GM23338 (cell line): ENCODE data around the gene MICAL2. TPM values are rescaled to one million over a fixed set of nuclear protein-coding genes. Genes with fewer than 3 reads are reported as not detected.

ENCODE experiments used
- ATAC-seq: fragments of 200-7000 bp; cut with Tn5 transposase; 3 replicates; pipeline ENCODE4 v1.9.1; 2020
- DNase-seq: peaks from one replicate; pipeline ENCODE4 v3.0.0-alpha.2; 2015; ENCODE audit warnings: low spot score
- H2AFZ ChIP-seq: fragments of 200-600 bp; sonication (generic); 2 replicates; pipeline ENCODE4 v1.8.0; 2016; ENCODE audit warnings: antibody characterized with exemption, mild to moderate bottlenecking, moderate library complexity
- H3F3A ChIP-seq: fragments of 200-600 bp; sonication (generic); replicated peaks from 2 replicates; pipeline ENCODE4 v1.8.0; 2017; ENCODE audit warnings: antibody characterized with exemption, mixed run types, low read depth
- H3K27ac ChIP-seq: fragments of 200-600 bp; sonication (generic); 2 replicates; pipeline ENCODE4 v1.6.1; 2016; ENCODE audit warnings: low read depth
- H3K27me3 ChIP-seq: fragments of 200-600 bp; sonication (generic); 2 replicates; pipeline ENCODE4 v1.8.0; 2016; ENCODE audit warnings: mild to moderate bottlenecking, mixed run types, moderate library complexity; ENCODE audit not compliant: insufficient read depth
- H3K36me3 ChIP-seq: fragments of 200-600 bp; sonication (generic); 2 replicates; pipeline ENCODE4 v1.8.0; 2016; ENCODE audit warnings: mild to moderate bottlenecking; ENCODE audit not compliant: insufficient read depth
- H3K4me1 ChIP-seq: fragments of 200-600 bp; sonication (generic); 2 replicates; pipeline ENCODE4 v1.8.0; 2016; ENCODE audit warnings: mild to moderate bottlenecking, moderate library complexity; ENCODE audit not compliant: insufficient read depth
- H3K4me2 ChIP-seq: fragments of 200-600 bp; sonication (generic); 2 replicates; pipeline ENCODE4 v1.7.1; 2017; ENCODE audit warnings: mixed run types
- H3K4me3 ChIP-seq: fragments of 200-600 bp; sonication (generic); 2 replicates; pipeline ENCODE4 v1.6.1; 2016; ENCODE audit warnings: mixed run types
- H3K79me2 ChIP-seq: fragments of 200-600 bp; sonication (generic); replicated peaks from 2 replicates; pipeline ENCODE4 v1.8.0; 2017; ENCODE audit warnings: mild to moderate bottlenecking; ENCODE audit not compliant: insufficient read depth
- H3K9me2 ChIP-seq: fragments of 200-600 bp; sonication (generic); 2 replicates; pipeline ENCODE4 v1.8.0; 2017; ENCODE audit not compliant: insufficient read depth
- H4K20me1 ChIP-seq: fragments of 200-600 bp; sonication (generic); replicated peaks from 2 replicates; pipeline ENCODE4 v1.8.0; 2017; ENCODE audit warnings: mild to moderate bottlenecking; ENCODE audit not compliant: insufficient read depth
- H3K27ac Mint-ChIP-seq: 2 replicates; pipeline ENCODE4 v1.8.0; 2020; ENCODE audit warnings: inconsistent platforms, mild to moderate bottlenecking, moderate library complexity, mixed read lengths
- H3K27me3 Mint-ChIP-seq: 3 replicates; pipeline ENCODE4 v1.8.0; 2022; ENCODE audit warnings: low read depth, mild to moderate bottlenecking, moderate library complexity, mixed read lengths, inconsistent platforms; ENCODE audit not compliant: insufficient read depth, poor library complexity
- H3K36me3 Mint-ChIP-seq: 3 replicates; pipeline ENCODE4 v1.8.0; 2021; ENCODE audit warnings: low read depth, mild to moderate bottlenecking, inconsistent platforms, moderate library complexity, mixed read lengths
- H3K4me1 Mint-ChIP-seq: 3 replicates; pipeline ENCODE4 v1.8.0; 2020; ENCODE audit warnings: mild to moderate bottlenecking, inconsistent platforms, mixed read lengths
- H3K4me3 Mint-ChIP-seq: 3 replicates; pipeline ENCODE4 v1.8.0; 2021; ENCODE audit warnings: moderate library complexity, mild to moderate bottlenecking, inconsistent platforms, mixed read lengths
- H3K9me3 Mint-ChIP-seq: 3 replicates; pipeline ENCODE4 v1.8.0; 2020; ENCODE audit warnings: moderate library complexity, mild to moderate bottlenecking, inconsistent platforms, mixed read lengths
- EZH2 ChIP-seq: fragments of 200-600 bp; sonication (generic); IDR thresholded peaks from one replicate; pipeline ENCODE4 v1.8.0; 2017; ENCODE audit warnings: antibody characterized with exemption, mild to moderate bottlenecking, low read depth; ENCODE audit not compliant: unreplicated experiment
- NANOG ChIP-seq: IDR thresholded peaks from 2 replicates; pipeline ENCODE4 v1.6.1; 2016; ENCODE audit warnings: antibody characterized with exemption, borderline replicate concordance
- ZNF114 ChIP-seq: fragments of 250-450 bp; sonication (Bioruptor Pico); IDR thresholded peaks from 2 replicates; pipeline ENCODE4 v1.5.0; 2020; ENCODE audit warnings: mild to moderate bottlenecking, moderate library complexity
- ZNF331 ChIP-seq: fragments of 250-450 bp; sonication (Bioruptor Pico); IDR thresholded peaks from 2 replicates; pipeline ENCODE4 v1.5.0; 2020; ENCODE audit warnings: low read depth, mild to moderate bottlenecking, moderate library complexity
- polyA plus RNA-seq: library from polyadenylated mRNA; unstranded; fragments of >200 nt; fragmentation: Nextera tagmentation; extraction: Ambion mirVana; gene quantifications from 2 replicates; pipeline ENCODE4 v1.2.1, GENCODE V29; 2016
- total RNA-seq: library from RNA; depleted of rRNA; stranded (reverse); fragments of >200 nt; shearing (Covaris generic); gene quantifications from 2 replicates; pipeline ENCODE4 v1.2.3, GENCODE V29; 2014
- TF ChIP-seq, protein P1 (sequence below), 2 experiments: fragments of 200-600 bp in 1 of 2; sonication (generic) in 1 of 2; conservative IDR thresholded peaks; 2 replicates each; pipeline versions ENCODE4 v1.5.1 to v1.6.1; 2016 to 2017; ENCODE audit warnings: antibody characterized with exemption in 2 of 2, low read depth in 2 of 2, mild to moderate bottlenecking in 2 of 2, moderate library complexity in 1 of 2
- TF ChIP-seq, protein P2 (sequence below): IDR thresholded peaks from one replicate; pipeline ENCODE4 v1.6.1; 2018; ENCODE audit warnings: antibody characterized with exemption; ENCODE audit not compliant: unreplicated experiment

Gene MICAL2
- total and polyA plus RNA-seq, 2 experiments from 2014 or later: 0.66 to 1.4 TPM

DNA sequence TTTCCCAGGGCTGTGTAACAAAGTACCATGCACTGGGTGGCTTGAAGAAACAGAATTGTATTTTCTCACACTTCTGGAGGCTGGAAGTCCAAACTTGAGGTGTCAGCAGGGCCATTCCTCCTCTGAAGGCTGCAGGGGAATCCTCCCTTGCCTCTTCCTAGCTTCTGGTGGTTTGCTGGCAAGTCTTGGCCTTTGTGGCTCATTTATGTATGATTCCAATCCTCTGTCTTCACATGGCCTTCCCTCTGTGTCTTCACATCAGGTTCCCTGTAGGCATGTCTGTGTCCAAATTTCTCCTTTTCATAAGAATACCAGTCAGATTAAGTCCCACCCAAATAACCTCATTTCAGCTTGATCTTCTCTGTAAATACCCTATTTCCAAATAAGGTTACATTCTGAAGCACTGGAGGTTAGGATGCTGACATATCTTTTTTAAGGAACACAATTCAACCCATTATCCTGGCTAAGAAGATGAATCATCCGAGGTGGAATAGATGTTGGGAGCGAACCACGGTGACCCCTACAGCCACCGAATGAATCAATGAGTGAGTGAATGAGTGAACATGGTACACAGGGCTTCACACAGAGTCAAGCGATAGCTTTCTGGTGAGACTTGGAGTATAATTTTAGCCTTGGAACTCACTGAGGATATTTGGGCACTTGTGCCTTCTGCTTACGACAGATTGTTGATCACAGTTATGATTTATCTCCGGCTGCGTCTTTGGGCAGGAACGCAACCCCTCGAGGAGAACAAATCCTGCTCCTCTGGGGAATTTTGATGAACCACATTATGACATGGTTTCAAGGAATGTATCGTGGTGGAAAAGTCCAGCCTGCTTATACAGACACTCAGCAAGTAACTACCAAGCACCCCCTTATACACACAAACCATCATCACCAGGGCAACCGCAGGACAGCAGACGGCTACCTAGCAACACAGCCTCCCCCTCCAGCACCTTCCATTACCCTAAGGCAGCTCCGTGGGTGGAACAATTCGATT is 34.3 kb upstream of the MICAL2 start:
- no peaks in the 10 kb centered on the region for H3F3A ChIP-seq
- H3K79me2 ChIP-seq: no peaks in the 10 kb centered on the region
- Mint-ChIP-seq H3K36me3 (no peaks in the 10 kb centered on the region), H3K27ac (no peak overlapping the region), H3K4me1 (peaks cover 3% of the 10 kb centered on the region; the same call in 1 of the 3 replicates), H3K9me3 (no peaks in the 10 kb centered on the region), H3K4me3 (no peak overlapping the region), H3K27me3 (peaks cover 4% of the 10 kb centered on the region)
- H2AFZ ChIP-seq: no peak overlapping the region
- no peaks in the 10 kb centered on the region for H3K4me1 ChIP-seq
- no peak overlapping the region for H3K4me3 ChIP-seq
- H3K9me2 ChIP-seq: no peaks in the 10 kb centered on the region
- TF ChIP-seq, protein P1, sequence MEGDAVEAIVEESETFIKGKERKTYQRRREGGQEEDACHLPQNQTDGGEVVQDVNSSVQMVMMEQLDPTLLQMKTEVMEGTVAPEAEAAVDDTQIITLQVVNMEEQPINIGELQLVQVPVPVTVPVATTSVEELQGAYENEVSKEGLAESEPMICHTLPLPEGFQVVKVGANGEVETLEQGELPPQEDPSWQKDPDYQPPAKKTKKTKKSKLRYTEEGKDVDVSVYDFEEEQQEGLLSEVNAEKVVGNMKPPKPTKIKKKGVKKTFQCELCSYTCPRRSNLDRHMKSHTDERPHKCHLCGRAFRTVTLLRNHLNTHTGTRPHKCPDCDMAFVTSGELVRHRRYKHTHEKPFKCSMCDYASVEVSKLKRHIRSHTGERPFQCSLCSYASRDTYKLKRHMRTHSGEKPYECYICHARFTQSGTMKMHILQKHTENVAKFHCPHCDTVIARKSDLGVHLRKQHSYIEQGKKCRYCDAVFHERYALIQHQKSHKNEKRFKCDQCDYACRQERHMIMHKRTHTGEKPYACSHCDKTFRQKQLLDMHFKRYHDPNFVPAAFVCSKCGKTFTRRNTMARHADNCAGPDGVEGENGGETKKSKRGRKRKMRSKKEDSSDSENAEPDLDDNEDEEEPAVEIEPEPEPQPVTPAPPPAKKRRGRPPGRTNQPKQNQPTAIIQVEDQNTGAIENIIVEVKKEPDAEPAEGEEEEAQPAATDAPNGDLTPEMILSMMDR (conservative IDR thresholded peaks at IDR 0.05; ENCODE audit: low read depth in 2 of 2): no peak
- H3K4me2 ChIP-seq: no peak overlapping the region
- DNase-seq (no peak), ATAC-seq (no peak)
- H3K36me3 ChIP-seq: no peaks in the 10 kb centered on the region
- H3K27ac ChIP-seq: no peak overlapping the region
- no peaks in the 10 kb centered on the region for H4K20me1 ChIP-seq
- H3K27me3 ChIP-seq: no peaks in the 10 kb centered on the region

DNA sequence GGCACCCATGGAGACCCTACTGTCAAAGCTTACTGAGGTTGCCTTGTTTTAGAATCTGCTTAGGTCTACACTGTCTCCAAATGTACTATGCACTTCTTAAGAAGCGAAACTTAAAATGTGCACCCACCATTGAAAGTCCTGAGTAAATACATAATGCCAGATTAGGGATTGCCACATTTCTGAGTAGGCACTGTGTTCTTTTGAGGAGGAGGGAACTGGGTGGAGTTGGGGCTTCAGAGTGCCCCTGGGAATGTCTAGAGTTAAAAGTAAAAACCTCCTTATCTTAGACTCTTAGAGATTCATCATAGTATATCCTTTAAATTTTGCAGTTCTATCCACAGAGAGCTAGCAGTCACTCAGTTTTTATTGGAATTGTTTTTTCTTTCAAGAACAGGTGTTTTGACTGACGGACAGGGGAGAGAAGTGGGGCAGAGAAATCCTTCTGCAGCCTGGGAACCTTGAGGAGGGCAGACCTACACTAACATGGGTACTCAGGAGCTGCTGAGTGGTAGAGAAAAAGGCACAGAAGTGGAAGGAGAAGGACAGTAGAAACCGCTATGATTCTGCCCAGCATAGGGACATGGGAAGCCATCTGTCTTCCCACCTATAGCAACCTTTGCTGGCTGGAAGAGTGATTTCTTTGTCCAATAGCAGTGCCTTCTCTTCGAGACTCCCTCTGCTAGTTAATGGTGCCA is 33.4 kb upstream of the MICAL2 start:
- H3K4me3 ChIP-seq: no peak overlapping the region
- DNase-seq: no peak
- H3F3A ChIP-seq: no peaks in the 10 kb centered on the region
- Mint-ChIP-seq H3K4me1 (peaks cover 3% of the 10 kb centered on the region; the same call in 1 of the 3 replicates), H3K27me3 (peaks cover 4% of the 10 kb centered on the region), H3K36me3 (no peaks in the 10 kb centered on the region), H3K4me3 (no peak overlapping the region), H3K27ac (no peak overlapping the region), H3K9me3 (no peaks in the 10 kb centered on the region)
- no peak overlapping the region for H3K4me2 ChIP-seq
- no peak overlapping the region for H3K27ac ChIP-seq
- H3K79me2 ChIP-seq: no peaks in the 10 kb centered on the region
- H3K27me3 ChIP-seq: no peaks in the 10 kb centered on the region
- no peak overlapping the region for H2AFZ ChIP-seq
- H4K20me1 ChIP-seq: no peaks in the 10 kb centered on the region
- no peaks in the 10 kb centered on the region for H3K36me3 ChIP-seq
- no peaks in the 10 kb centered on the region for H3K9me2 ChIP-seq
- H3K4me1 ChIP-seq: no peaks in the 10 kb centered on the region
- no peak for ATAC-seq
- TF ChIP-seq ZNF331: no peak
- TF ChIP-seq, protein P2, sequence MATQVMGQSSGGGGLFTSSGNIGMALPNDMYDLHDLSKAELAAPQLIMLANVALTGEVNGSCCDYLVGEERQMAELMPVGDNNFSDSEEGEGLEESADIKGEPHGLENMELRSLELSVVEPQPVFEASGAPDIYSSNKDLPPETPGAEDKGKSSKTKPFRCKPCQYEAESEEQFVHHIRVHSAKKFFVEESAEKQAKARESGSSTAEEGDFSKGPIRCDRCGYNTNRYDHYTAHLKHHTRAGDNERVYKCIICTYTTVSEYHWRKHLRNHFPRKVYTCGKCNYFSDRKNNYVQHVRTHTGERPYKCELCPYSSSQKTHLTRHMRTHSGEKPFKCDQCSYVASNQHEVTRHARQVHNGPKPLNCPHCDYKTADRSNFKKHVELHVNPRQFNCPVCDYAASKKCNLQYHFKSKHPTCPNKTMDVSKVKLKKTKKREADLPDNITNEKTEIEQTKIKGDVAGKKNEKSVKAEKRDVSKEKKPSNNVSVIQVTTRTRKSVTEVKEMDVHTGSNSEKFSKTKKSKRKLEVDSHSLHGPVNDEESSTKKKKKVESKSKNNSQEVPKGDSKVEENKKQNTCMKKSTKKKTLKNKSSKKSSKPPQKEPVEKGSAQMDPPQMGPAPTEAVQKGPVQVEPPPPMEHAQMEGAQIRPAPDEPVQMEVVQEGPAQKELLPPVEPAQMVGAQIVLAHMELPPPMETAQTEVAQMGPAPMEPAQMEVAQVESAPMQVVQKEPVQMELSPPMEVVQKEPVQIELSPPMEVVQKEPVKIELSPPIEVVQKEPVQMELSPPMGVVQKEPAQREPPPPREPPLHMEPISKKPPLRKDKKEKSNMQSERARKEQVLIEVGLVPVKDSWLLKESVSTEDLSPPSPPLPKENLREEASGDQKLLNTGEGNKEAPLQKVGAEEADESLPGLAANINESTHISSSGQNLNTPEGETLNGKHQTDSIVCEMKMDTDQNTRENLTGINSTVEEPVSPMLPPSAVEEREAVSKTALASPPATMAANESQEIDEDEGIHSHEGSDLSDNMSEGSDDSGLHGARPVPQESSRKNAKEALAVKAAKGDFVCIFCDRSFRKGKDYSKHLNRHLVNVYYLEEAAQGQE: no peak
- TF ChIP-seq, protein P1 (conservative IDR thresholded peaks at IDR 0.05; ENCODE audit: low read depth in 2 of 2): no peak
- no peak for TF ChIP-seq ZNF114
- TF ChIP-seq EZH2: no peak
- no peak for TF ChIP-seq NANOG
